ENCODE measurements around the gene KDM6A.

DNA sequence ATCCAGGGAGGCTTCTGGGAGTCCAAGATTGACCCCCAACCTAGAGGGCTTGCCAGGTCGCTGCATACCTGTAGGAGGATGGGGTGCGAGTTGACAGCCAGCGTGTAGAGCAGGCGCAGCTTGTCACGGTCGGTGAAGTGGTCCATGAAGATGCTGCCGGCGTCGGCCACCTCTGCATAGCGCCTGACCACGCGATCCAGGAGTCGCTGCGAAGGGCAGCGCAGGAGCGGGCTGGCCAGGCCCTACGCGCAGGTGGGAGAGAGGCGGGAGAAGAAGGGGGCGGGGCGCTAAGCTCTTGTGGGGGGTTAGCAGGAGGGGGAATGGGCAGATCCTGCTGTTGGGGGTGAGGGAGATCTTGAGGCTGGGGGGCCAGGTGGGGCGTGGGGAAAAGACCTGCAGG lies 284.7 kb downstream of the KDM6A start:
- no peak for TF ChIP-seq GATA2 (IDR thresholded peaks at IDR 0.05; ENCODE audit: low read depth, low read length)
- no peak for TF ChIP-seq GATA3 (IDR thresholded peaks at IDR 0.05; ENCODE audit: low read depth, low read length)

Data from SH-SY5Y (cell line).